GM12892 (cell line): ENCODE measurements around the gene RRP1.

Experiments used
- POLR2A ChIP-seq: IDR thresholded peaks from 2 replicates; pipeline ENCODE4 v1.6.1; 2011; ENCODE audit warnings: low read depth, low read length, control low read depth
- POLR2AphosphoS5 ChIP-seq: IDR thresholded peaks from 2 replicates; pipeline ENCODE4 v1.6.1; 2011; ENCODE audit warnings: low read depth, low read length, control low read depth
- TAF1 ChIP-seq: IDR thresholded peaks from 2 replicates; pipeline ENCODE4 v1.6.1; 2011; ENCODE audit warnings: low read depth, mild to moderate bottlenecking, control low read depth, low read length, borderline replicate concordance

GRCh38 chr21:43818685-43819084, 29.3 kb downstream of the RRP1 start:
- no peak for TF ChIP-seq POLR2A
- TF ChIP-seq POLR2AphosphoS5, result no peak
- no peak for TF ChIP-seq TAF1
